K562 (cell line): ENCODE results near the gene CPPED1. TPM values are rescaled to one million over a fixed set of nuclear protein-coding genes. Genes with fewer than 3 reads are reported as not detected.

Experiments
- ATAC-seq: fragments of 200-7000 bp; cut with Tn5 transposase; 3 replicates; pipeline ENCODE4 v1.9.1; 2020; ENCODE audit warnings: moderate library complexity
- BruUV-seq: library from RNA; stranded (reverse); fragments of 400-500 nt; replicated peaks from 2 replicates; lab custom pipeline; 2021; lab: Mats Ljungman, UMichigan
- CTCF ChIA-PET: fragments of 300-600 bp; formaldehyde crosslinking; extraction: SDS; loops from one replicate; lab custom pipeline; 2021; ENCODE audit warnings: low intra/inter-chr PET ratio; lab: Yijun Ruan, JAX
- POLR2A ChIA-PET: fragments of 300-600, 350-650 bp; sonication (Branson Sonifier 250); formaldehyde crosslinking; extraction: SDS; loops from one replicate; lab custom pipeline; 2021; ENCODE audit warnings: antibody characterized with exemption, inconsistent platforms; lab: Yijun Ruan, JAX
- DNase-seq, 4 experiments: peaks; one replicate each; pipeline versions ENCODE4 v3.0.0 to v3.0.0-alpha.2; 2011 to 2018; ENCODE audit warnings: low spot score in 3 of 4, mixed read lengths in 3 of 4; ENCODE audit errors: extremely low read depth in 1 of 4
- FAIRE-seq: peaks from 2 replicates; lab custom pipeline; 2011; peaks lifted over from hg19 to GRCh38; lab: Jason Lieb, UNC
- H2AFZ ChIP-seq: 2 replicates; pipeline ENCODE4 v1.6.0; 2011; ENCODE audit warnings: low read depth, low read length, control low read depth, inconsistent platforms
- H3K27ac ChIP-seq: fragments of 200-600 bp; 3 replicates; pipeline ENCODE4 v1.8.0; 2011; ENCODE audit warnings: low read depth, mild to moderate bottlenecking, control low read depth, inconsistent platforms, low read length, moderate library complexity, mixed read lengths; ENCODE audit errors: extremely low read depth
- H3K27me3 ChIP-seq, 2 experiments: fragments of 300-600 bp in 1 of 2; 2 replicates in 1 of 2; 3 replicates in 1 of 2; pipeline versions ENCODE4 v1.6.0 to v1.8.0; 2011; ENCODE audit warnings: inconsistent platforms in 2 of 2, low read length in 2 of 2, mild to moderate bottlenecking in 1 of 2, mixed read lengths in 1 of 2, moderate library complexity in 1 of 2; ENCODE audit not compliant: control insufficient read depth in 2 of 2, insufficient read depth in 2 of 2
- H3K36me3 ChIP-seq: fragments of 300-600 bp; 3 replicates; pipeline ENCODE4 v1.8.0; 2011; ENCODE audit warnings: mild to moderate bottlenecking, low read length, inconsistent platforms; ENCODE audit not compliant: control insufficient read depth, insufficient read depth
- H3K4me1 ChIP-seq, 2 experiments: fragments of 200-600 bp in 1 of 2; replicated peaks in 1 of 2; 2 replicates in 1 of 2; 3 replicates in 1 of 2; pipeline versions ENCODE4 v1.5.1 to v1.8.0; 2011; ENCODE audit warnings: inconsistent platforms in 2 of 2, low read length in 2 of 2, mild to moderate bottlenecking in 1 of 2, mixed read lengths in 1 of 2, moderate library complexity in 1 of 2; ENCODE audit not compliant: control insufficient read depth in 2 of 2, insufficient read depth in 2 of 2
- H3K4me2 ChIP-seq: 2 replicates; pipeline ENCODE4 v1.6.1; 2011; ENCODE audit warnings: low read length, control low read depth, inconsistent platforms, mixed read lengths; ENCODE audit not compliant: insufficient read depth
- H3K4me3 ChIP-seq: fragments of 200-600 bp; sonication (generic), shearing (Covaris generic); 2 replicates; pipeline ENCODE4 v1.5.1; 2016; ENCODE audit warnings: control low read depth, inconsistent platforms
- H3K79me2 ChIP-seq: fragments of 200-600 bp; 3 replicates; pipeline ENCODE4 v1.8.0; 2011; ENCODE audit warnings: low read length, inconsistent platforms; ENCODE audit not compliant: control insufficient read depth, insufficient read depth
- H3K9ac ChIP-seq, 2 experiments: 2 replicates each; pipeline versions ENCODE4 v1.6.0 to v1.6.1; 2011; ENCODE audit warnings: low read depth in 2 of 2, low read length in 2 of 2, control low read depth in 1 of 2, inconsistent platforms in 1 of 2, mild to moderate bottlenecking in 1 of 2, mixed read lengths in 1 of 2; ENCODE audit not compliant: insufficient read depth in 1 of 2
- H3K9me1 ChIP-seq: one replicate; pipeline ENCODE4 v1.6.0; 2011; ENCODE audit warnings: inconsistent platforms, mild to moderate bottlenecking, low read length, moderate library complexity; ENCODE audit not compliant: control insufficient read depth, insufficient read depth
- H3K9me3 ChIP-seq: replicated peaks from 2 replicates; pipeline ENCODE4 v1.5.1; 2011; ENCODE audit warnings: low read depth, low read length, inconsistent platforms; ENCODE audit not compliant: control insufficient read depth, insufficient read depth
- H4K20me1 ChIP-seq: replicated peaks from 2 replicates; pipeline ENCODE4 v1.6.1; 2011; ENCODE audit warnings: low read length, inconsistent platforms, mixed read lengths; ENCODE audit not compliant: control insufficient read depth, insufficient read depth
- GTF2E2 ChIP-seq: fragments of 200-800 bp; sonication (Bioruptor generic); IDR thresholded peaks from 2 replicates; pipeline ENCODE4 v1.6.1; 2016; ENCODE audit warnings: missing genetic modification characterization, missing compliant biosample characterization
- HNRNPLL ChIP-seq: fragments of 200-400 bp; formaldehyde crosslinking; IDR thresholded peaks from 2 replicates; pipeline ENCODE4 v1.6.1; 2017; ENCODE audit warnings: low read length, low read depth, mild to moderate bottlenecking; ENCODE audit not compliant: poor library complexity, severe bottlenecking
- KLF6 ChIP-seq: fragments of 250-450 bp; sonication (Bioruptor Pico); IDR thresholded peaks from 2 replicates; pipeline ENCODE4 v1.4.0; 2020; ENCODE audit warnings: mild to moderate bottlenecking, moderate library complexity, borderline replicate concordance
- POU5F1 ChIP-seq: fragments of 150-350 bp; IDR thresholded peaks from 2 replicates; pipeline ENCODE4 v1.6.1; 2014; ENCODE audit warnings: borderline replicate concordance, low read length, low read depth, mild to moderate bottlenecking; ENCODE audit not compliant: partially characterized antibody
- REST ChIP-seq, 2 experiments: fragments of 450-650 bp; formaldehyde crosslinking in 1 of 2; IDR thresholded peaks; 2 replicates each; pipeline versions ENCODE4 v1.4.0 to v1.6.1; 2014 to 2020; ENCODE audit warnings: mild to moderate bottlenecking in 2 of 2, borderline replicate concordance in 1 of 2, low read depth in 1 of 2
- TEAD2 ChIP-seq: fragments of 450-650 bp; IDR thresholded peaks from 2 replicates; pipeline ENCODE4 v1.6.1; 2016; ENCODE audit warnings: missing genetic modification characterization, control low read depth, missing compliant biosample characterization
- ZNF354B ChIP-seq: fragments of 250-450 bp; sonication (Bioruptor Pico); IDR thresholded peaks from 2 replicates; pipeline ENCODE4 v1.4.0; 2020
- ZNF57 ChIP-seq: fragments of 450-650 bp; formaldehyde crosslinking; IDR thresholded peaks from 2 replicates; pipeline ENCODE4 v1.4.0; 2020; ENCODE audit warnings: mild to moderate bottlenecking, moderate library complexity
- ZNF780A ChIP-seq: fragments of 250-450 bp; sonication (Bioruptor Pico); IDR thresholded peaks from 2 replicates; pipeline ENCODE4 v1.5.0; 2021; ENCODE audit warnings: mild to moderate bottlenecking
- WGBS: fragments of 100-300 bp; shearing (Covaris generic); methylation state at CpG from one replicate; pipeline ENCODE4 v1.1.6; 2016; ENCODE audit warnings: low coverage, mixed read lengths; ENCODE audit not compliant: insufficient coverage; ENCODE audit errors: missing lambda C conversion rate; 5-methylcytosine and 5-hydroxymethylcytosine counted together
- in situ Hi-C: fragments of 300-500 bp; cut with MboI; formaldehyde crosslinking; loops from 4 replicates; pipeline ENCODE4 v1.15.0; 2018; ENCODE audit warnings: inconsistent platforms, mixed read lengths
- intact Hi-C: fragments of 100-400 bp; cut with micrococcal nuclease; formaldehyde crosslinking; loops from 2 replicates; pipeline ENCODE4 v1.14.2; 2022
- polyA plus RNA-seq, 8 experiments: library from polyadenylated mRNA; depleted of rRNA in 4 of 8; stranded (reverse) in 5 of 8; unstranded in 3 of 8; fragments of >200 nt; fragmentation: Nextera tagmentation in 2 of 8; fragmentation: Illumina TruSeq in 1 of 8; extraction: Ambion mirVana in 2 of 8; extraction: Trizol in 1 of 8; gene quantifications; 2 replicates each; pipeline versions ENCODE4 v1.2.1 to v1.2.3, GENCODE V29; 2011 to 2014; ENCODE audit warnings: inconsistent platforms in 1 of 8, missing spikeins in 1 of 8
- total RNA-seq, 7 experiments: library from RNA; depleted of rRNA in 6 of 7; stranded (reverse); fragments of >200 nt in 6 of 7; fragmentation: Illumina TruSeq in 2 of 7; extraction: Trizol in 2 of 7; gene quantifications; 2 replicates each; pipeline versions ENCODE4 v1.2.1 to v1.2.3, GENCODE V29; 2011 to 2021; ENCODE audit warnings: low replicate concordance in 1 of 7
- TF ChIP-seq, protein P1 (sequence below): fragments of 450-650 bp; IDR thresholded peaks from 2 replicates; pipeline ENCODE4 v1.6.1; 2016; ENCODE audit warnings: antibody characterized with exemption

CPPED1 gene
- total and polyA plus RNA-seq, 9 of the 15 experiments (the other 6 are each of a cell fraction or from before 2014, with no cell fraction given): 7.5 to 25.7 (median 16.9) TPM

DNA sequence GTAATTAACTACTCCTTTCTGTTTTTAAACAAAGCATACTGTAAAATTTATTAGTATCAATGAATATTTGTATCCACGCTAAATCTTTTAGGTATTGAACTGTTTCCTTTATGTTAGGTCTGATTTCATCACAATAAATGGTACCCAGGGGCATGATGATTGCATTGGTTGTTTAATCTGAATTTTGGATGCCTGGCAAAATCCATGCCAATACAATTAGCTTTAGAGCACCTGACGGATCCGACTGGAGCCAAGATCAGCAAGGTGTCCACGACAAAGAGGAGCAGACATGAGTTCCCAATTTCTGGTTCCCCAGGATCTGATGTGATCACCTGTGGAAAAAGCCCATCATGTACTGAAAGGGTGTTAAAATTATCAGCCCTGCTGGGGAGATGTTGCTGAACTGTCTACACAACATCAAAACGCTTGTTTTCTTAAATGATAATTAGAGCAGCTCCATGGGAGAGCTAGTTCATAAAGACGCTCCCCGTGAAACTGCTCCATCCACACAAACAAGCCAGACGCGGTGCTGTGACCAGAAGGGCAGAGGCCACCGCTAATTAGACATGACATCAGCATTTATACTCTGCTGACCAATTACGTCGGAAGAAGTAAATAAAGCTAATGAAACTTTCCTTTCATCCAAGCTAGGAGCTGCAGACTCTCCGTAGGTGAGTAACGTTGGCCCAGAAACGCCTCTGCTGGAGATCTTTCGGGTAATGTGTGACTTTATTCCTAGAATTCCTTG lies 151.7 kb downstream of the CPPED1 start:
- WGBS: 13% methylated on average over 16 of the region's 16 CpGs
- no peaks in the 10 kb centered on the region for H3K9me3 ChIP-seq
- intact Hi-C loops: no loop called here
- H3K4me3 ChIP-seq: no peak overlapping the region
- no TSS peak for BruUV-seq
- H3K36me3 ChIP-seq: no peaks in the 10 kb centered on the region
- no peaks in the 10 kb centered on the region for H3K9me1 ChIP-seq
- no peak overlapping the region for H2AFZ ChIP-seq
- no peaks in the 10 kb centered on the region for H3K79me2 ChIP-seq
- H3K27ac ChIP-seq: no peak overlapping the region
- ChIA-PET CTCF (no interaction called here), POLR2A (interaction anchor here (0.7 to 1.3 kb wide), 3 partner anchors 12 to 234 kb away, joined by 3 to 4 read pairs (median 3); no protein-coding TSS in a partner anchor)
- H3K9ac ChIP-seq: no peak overlapping the region
- peaks cover 0 to under 1% of the 10 kb centered on the region in 2 experiments; a peak in 3 of 5 replicates for H3K4me1 ChIP-seq
- DNase-seq (no peak), FAIRE-seq (peak; percentile 62), ATAC-seq (no peak)
- no peak overlapping the region for H3K4me2 ChIP-seq
- in situ Hi-C loops: no loop called here
- no peaks in the 10 kb centered on the region for H4K20me1 ChIP-seq
- H3K27me3 ChIP-seq: no peaks in the 10 kb centered on the region; a peak in 1 of 5 replicates
- TF ChIP-seq ZNF57 (CRISPR knock-in tag) (no peak), REST (IDR thresholded peaks at IDR 0.05; ENCODE audit: borderline replicate concordance) (no peak), REST (CRISPR knock-in tag; IDR thresholded peaks at IDR 0.05; ENCODE audit: low read depth) (no peak), TEAD2 (no peak), GTF2E2 (0 out of 2 replicates have a peak, but pooled peaks have one; percentile 52), ZNF780A (no peak), ZNF354B (no peak), POU5F1 (no peak), KLF6 (no peak), HNRNPLL (no peak)
- TF ChIP-seq, protein P1, sequence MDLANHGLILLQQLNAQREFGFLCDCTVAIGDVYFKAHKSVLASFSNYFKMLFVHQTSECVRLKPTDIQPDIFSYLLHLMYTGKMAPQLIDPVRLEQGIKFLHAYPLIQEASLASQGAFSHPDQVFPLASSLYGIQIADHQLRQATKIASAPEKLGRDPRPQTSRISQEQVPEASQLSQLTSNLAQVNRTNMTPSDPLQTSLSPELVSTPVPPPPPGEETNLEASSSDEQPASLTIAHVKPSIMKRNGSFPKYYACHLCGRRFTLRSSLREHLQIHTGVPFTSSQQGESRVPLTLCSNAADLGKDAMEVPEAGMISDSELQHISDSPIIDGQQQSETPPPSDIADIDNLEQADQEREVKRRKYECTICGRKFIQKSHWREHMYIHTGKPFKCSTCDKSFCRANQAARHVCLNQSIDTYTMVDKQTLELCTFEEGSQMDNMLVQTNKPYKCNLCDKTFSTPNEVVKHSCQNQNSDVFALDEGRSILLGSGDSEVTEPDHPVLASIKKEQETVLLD: no peak
